Mammary epithelial cell (primary cell): ENCODE results near the gene SETD1B.

Source experiments
- CTCF ChIP-seq, 2 donors: IDR thresholded peaks in 1 of 2; conservative IDR thresholded peaks in 1 of 2; 2 replicates each; pipeline ENCODE4 v1.5.1; 2011 to 2012; ENCODE audit warnings: inconsistent platforms in 2 of 2, low read length in 2 of 2, mild to moderate bottlenecking in 2 of 2, control low read depth in 1 of 2, low read depth in 1 of 2; ENCODE audit not compliant: insufficient read depth in 1 of 2; ENCODE audit errors: extremely low read depth in 1 of 2
- EZH2 ChIP-seq: IDR thresholded peaks from 2 replicates; pipeline ENCODE4 v1.6.1; 2012; ENCODE audit warnings: low read length, inconsistent platforms, borderline replicate concordance

GRCh38 chr12:121794534-121795033 lies 9.2 kb upstream of the SETD1B start:
- TF ChIP-seq CTCF (conservative IDR thresholded peaks at IDR 0.05 in 1 of 2, IDR thresholded peaks at IDR 0.05 in 1 of 2; ENCODE audit: extremely low read depth in 1 of 2, insufficient read depth in 1 of 2, low read depth in 1 of 2, low read length in 2 of 2), result no peak
- TF ChIP-seq EZH2, result no peak
